ENCODE data around the gene DSC1. TPM values are rescaled to one million over a fixed set of nuclear protein-coding genes. Genes with fewer than 3 reads are reported as not detected.

The DSC1 gene
- total RNA-seq, 1 experiment from 2014 or later, result not detected

DNA sequence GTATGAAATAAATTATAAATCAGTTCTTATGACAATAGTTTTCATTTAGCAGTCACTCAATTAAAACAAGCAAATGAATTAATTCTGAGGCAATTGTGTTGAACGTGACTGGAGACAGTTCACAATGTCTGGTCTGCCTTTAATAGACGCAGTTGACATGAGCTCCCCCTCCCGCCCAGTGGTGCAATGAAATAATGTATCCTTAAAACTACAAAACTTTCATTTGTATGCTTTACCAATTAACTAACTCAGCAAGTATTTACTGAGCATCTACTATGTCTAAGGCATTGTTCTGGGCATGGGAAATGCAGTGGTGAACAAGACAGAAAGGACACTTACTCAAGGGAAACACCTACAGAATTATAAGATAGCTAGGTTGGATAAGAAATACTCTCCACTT, 56.9 kb downstream of the DSC1 start:
- DNase-seq (ENCODE audit: low read depth, low spot score) (no peak), ATAC-seq (no peak)
- no peaks in the 10 kb centered on the region for H4K20me1 ChIP-seq (ENCODE audit: insufficient read depth)
- CTCF ChIA-PET, result no interaction called here
- no peaks in the 10 kb centered on the region for H3K36me3 ChIP-seq (ENCODE audit: control insufficient read depth in 1 of 2, insufficient read depth in 2 of 2, low read length in 2 of 2)
- POLR2A ChIA-PET, result no interaction called here
- BruUV-seq (replicated peaks), result no TSS peak
- no peak overlapping the region for H3K4me2 ChIP-seq (ENCODE audit: low read length)
- peaks cover 8 to 31% of the 10 kb centered on the region in 2 experiments; a peak in 3 of 4 replicates for H3K4me1 ChIP-seq (ENCODE audit: control insufficient read depth in 1 of 2, insufficient read depth in 2 of 2, low read length in 2 of 2)
- H3K27ac ChIP-seq (ENCODE audit: low read depth, low read length), result no peak overlapping the region
- no peaks in the 10 kb centered on the region for H3K9me2 ChIP-seq (ENCODE audit: insufficient read depth)
- H2AFZ ChIP-seq (ENCODE audit: low read depth, low read length, poor library complexity, severe bottlenecking), result no peak overlapping the region
- H3K9me3 ChIP-seq (ENCODE audit: control insufficient read depth in 1 of 2, insufficient read depth in 1 of 2, low read depth in 1 of 2, low read length in 2 of 2), result no peaks in the 10 kb centered on the region
- H3K79me2 ChIP-seq (ENCODE audit: insufficient read depth, low read length), result peaks cover 5% of the 10 kb centered on the region
- intact Hi-C loops (cut with micrococcal nuclease), result loop anchor here (10.0 kb wide), 1 partner anchor 289 kb away; no protein-coding TSS in a partner anchor
- RAD21 ChIA-PET (ENCODE audit: low non-redundant PET in 1 of 2, low total read pairs in 2 of 2, uncharacterized antibody in 2 of 2, unreplicated experiment in 2 of 2), result no interaction called here
- TF ChIP-seq ZBTB33 (IDR thresholded peaks at IDR 0.05; ENCODE audit: extremely low read depth, insufficient replicate concordance, low read length), result no peak
- TF ChIP-seq CBX3 (IDR thresholded peaks at IDR 0.05; ENCODE audit: low read depth), result no peak
- no peak for TF ChIP-seq ATF3 (IDR thresholded peaks at IDR 0.05)
- no peak for TF ChIP-seq FOSL1 (IDR thresholded peaks at IDR 0.05; ENCODE audit: low read depth)
- no peak for TF ChIP-seq ZNF274 (IDR thresholded peaks at IDR 0.05; ENCODE audit: low read depth, low read length)
- TF ChIP-seq JUND (IDR thresholded peaks at IDR 0.05), result no peak
- no peak for TF ChIP-seq POLR2AphosphoS5 (IDR thresholded peaks at IDR 0.05; ENCODE audit: low read depth, low read length)
- TF ChIP-seq SIN3A (IDR thresholded peaks at IDR 0.05; ENCODE audit: low read depth), result no peak
- no peak for TF ChIP-seq CEBPB (IDR thresholded peaks at IDR 0.05; ENCODE audit: low read depth)
- no peak for TF ChIP-seq MAX (IDR thresholded peaks at IDR 0.05)
- TF ChIP-seq POLR2A (IDR thresholded peaks at IDR 0.05; ENCODE audit: borderline replicate concordance, extremely low read depth, insufficient read depth, insufficient read length), result no peak
- no peak for TF ChIP-seq RAD21 (IDR thresholded peaks at IDR 0.05; ENCODE audit: low read depth)
- no peak for TF ChIP-seq EZH2phosphoT487 (IDR thresholded peaks at IDR 0.05; ENCODE audit: borderline replicate concordance)
- no peak for TF ChIP-seq CTCF (IDR thresholded peaks at IDR 0.05 in 2 of 3, conservative IDR thresholded peaks at IDR 0.05 in 1 of 3; ENCODE audit: borderline replicate concordance in 1 of 3, insufficient read depth in 1 of 3, low read depth in 2 of 3, low read length in 2 of 3)
- no peak for TF ChIP-seq SP1 (IDR thresholded peaks at IDR 0.05; ENCODE audit: low read depth)
- no peak for TF ChIP-seq TCF7L2 (IDR thresholded peaks at IDR 0.05; ENCODE audit: borderline replicate concordance, extremely low read depth, insufficient read depth, insufficient read length)
- TF ChIP-seq EGR1 (IDR thresholded peaks at IDR 0.05; ENCODE audit: low read depth), result no peak
- no peak for TF ChIP-seq ZFX (IDR thresholded peaks at IDR 0.05)
- no peak for TF ChIP-seq ELF1 (IDR thresholded peaks at IDR 0.05; ENCODE audit: borderline replicate concordance, low read depth)
- no peaks in the 10 kb centered on the region for H3K27me3 ChIP-seq (ENCODE audit: insufficient read depth, low read length)
- H3K9ac ChIP-seq (ENCODE audit: low read length), result no peak overlapping the region
- no peak overlapping the region for H3K4me3 ChIP-seq (replicated peaks in 1 of 2; ENCODE audit: low read depth in 1 of 2, low read length in 2 of 2)

Measured in HCT116 (cell line).